Measurements from ENCODE around the gene HBP1.

DNA sequence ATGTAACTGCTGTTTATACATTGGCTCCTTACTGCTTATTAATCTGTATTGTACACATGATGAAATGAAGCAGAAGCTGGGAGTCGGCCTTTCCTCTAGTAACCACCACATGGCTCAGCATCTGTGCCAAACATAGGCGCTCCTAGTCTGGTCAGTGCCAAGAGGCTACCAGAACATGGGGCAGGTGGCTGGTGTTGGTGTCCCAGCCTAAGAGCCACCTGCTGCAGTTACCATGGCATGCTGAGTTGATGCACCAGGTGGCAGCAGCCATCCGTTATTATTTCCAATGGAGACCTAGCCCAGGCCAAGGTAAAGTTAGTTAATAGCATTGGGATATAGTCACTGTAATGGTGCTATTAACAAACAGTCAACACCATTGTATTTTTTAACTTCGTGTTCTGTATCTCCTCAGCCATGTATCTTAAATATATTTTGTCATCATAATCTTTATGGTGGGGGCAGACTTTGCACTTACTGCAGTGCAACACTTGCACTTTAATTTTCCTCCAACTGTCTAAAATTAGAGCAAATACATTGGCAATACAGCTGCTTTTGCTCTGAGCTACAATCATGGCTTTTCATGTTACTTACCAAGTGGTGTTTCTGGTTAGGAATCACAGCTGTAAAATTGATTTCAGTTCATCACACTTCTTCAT, 33.1 kb downstream of the HBP1 start:
- TF ChIP-seq, protein P1, sequence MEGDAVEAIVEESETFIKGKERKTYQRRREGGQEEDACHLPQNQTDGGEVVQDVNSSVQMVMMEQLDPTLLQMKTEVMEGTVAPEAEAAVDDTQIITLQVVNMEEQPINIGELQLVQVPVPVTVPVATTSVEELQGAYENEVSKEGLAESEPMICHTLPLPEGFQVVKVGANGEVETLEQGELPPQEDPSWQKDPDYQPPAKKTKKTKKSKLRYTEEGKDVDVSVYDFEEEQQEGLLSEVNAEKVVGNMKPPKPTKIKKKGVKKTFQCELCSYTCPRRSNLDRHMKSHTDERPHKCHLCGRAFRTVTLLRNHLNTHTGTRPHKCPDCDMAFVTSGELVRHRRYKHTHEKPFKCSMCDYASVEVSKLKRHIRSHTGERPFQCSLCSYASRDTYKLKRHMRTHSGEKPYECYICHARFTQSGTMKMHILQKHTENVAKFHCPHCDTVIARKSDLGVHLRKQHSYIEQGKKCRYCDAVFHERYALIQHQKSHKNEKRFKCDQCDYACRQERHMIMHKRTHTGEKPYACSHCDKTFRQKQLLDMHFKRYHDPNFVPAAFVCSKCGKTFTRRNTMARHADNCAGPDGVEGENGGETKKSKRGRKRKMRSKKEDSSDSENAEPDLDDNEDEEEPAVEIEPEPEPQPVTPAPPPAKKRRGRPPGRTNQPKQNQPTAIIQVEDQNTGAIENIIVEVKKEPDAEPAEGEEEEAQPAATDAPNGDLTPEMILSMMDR (IDR thresholded peaks at IDR 0.05; ENCODE audit: poor library complexity, severe bottlenecking) = peak; percentile 80
- peak; percentile 87 for TF ChIP-seq SMC3 (conservative IDR thresholded peaks at IDR 0.05; ENCODE audit: poor library complexity)
- TF ChIP-seq POLR2AphosphoS5 (IDR thresholded peaks at IDR 0.05) = no peak
- no peak for TF ChIP-seq EP300 (conservative IDR thresholded peaks at IDR 0.05; ENCODE audit: poor library complexity, severe bottlenecking)
- TF ChIP-seq TAF1 (IDR thresholded peaks at IDR 0.05; ENCODE audit: low read depth) = no peak
- TF ChIP-seq EZH2 (IDR thresholded peaks at IDR 0.05; ENCODE audit: borderline replicate concordance, insufficient read depth, low read length, poor library complexity, severe bottlenecking) = no peak
- no peak for TF ChIP-seq REST (IDR thresholded peaks at IDR 0.05; ENCODE audit: borderline replicate concordance)

All from neural cell (in vitro differentiated cells).